Trophoblast cell (in vitro differentiated cells and primary cell): ENCODE measurements around the gene CCDC182.

Experiments used
- DNase-seq, 2 donors: peaks; one replicate each; pipeline ENCODE4 v3.0.0-alpha.2; 2016
- H2AFZ ChIP-seq: 2 replicates; pipeline ENCODE4 v1.6.1; 2013; ENCODE audit warnings: low read length, moderate library complexity, mild to moderate bottlenecking; ENCODE audit not compliant: insufficient read depth, poor library complexity
- H2AK5ac ChIP-seq: 2 replicates; pipeline ENCODE4 v1.6.1; 2013; ENCODE audit warnings: mild to moderate bottlenecking, low read length
- H2BK120ac ChIP-seq: 2 replicates; pipeline ENCODE4 v1.6.1; 2013; ENCODE audit warnings: low read length, mild to moderate bottlenecking, moderate library complexity; ENCODE audit not compliant: insufficient read depth, poor library complexity
- H2BK12ac ChIP-seq: 2 replicates; pipeline ENCODE4 v1.6.1; 2013; ENCODE audit warnings: mild to moderate bottlenecking, low read length, moderate library complexity
- H2BK5ac ChIP-seq: 2 replicates; pipeline ENCODE4 v1.6.1; 2013; ENCODE audit warnings: low read length, low read depth, moderate library complexity, mild to moderate bottlenecking; ENCODE audit not compliant: poor library complexity
- H3K14ac ChIP-seq: 2 replicates; pipeline ENCODE4 v1.6.1; 2013; ENCODE audit warnings: mild to moderate bottlenecking, low read length
- H3K18ac ChIP-seq: 2 replicates; pipeline ENCODE4 v1.6.1; 2013; ENCODE audit warnings: mild to moderate bottlenecking, low read length
- H3K23ac ChIP-seq: 2 replicates; pipeline ENCODE4 v1.6.1; 2013; ENCODE audit warnings: low read length
- H3K27ac ChIP-seq: 2 replicates; pipeline ENCODE4 v1.5.1; 2013; ENCODE audit warnings: low read depth, mild to moderate bottlenecking, inconsistent platforms, low read length, moderate library complexity
- H3K27me3 ChIP-seq: 2 replicates; pipeline ENCODE4 v1.6.1; 2013; ENCODE audit warnings: inconsistent platforms, mild to moderate bottlenecking, low read length, moderate library complexity; ENCODE audit not compliant: insufficient read depth
- H3K36me3 ChIP-seq, 2 experiments: 1 replicate in 1 of 2; 2 replicates in 1 of 2; pipeline ENCODE4 v1.6.1; 2013; ENCODE audit warnings: low read length in 2 of 2, mild to moderate bottlenecking in 2 of 2, moderate library complexity in 1 of 2; ENCODE audit not compliant: insufficient read depth in 2 of 2, control insufficient read depth in 1 of 2
- H3K4ac ChIP-seq: 2 replicates; pipeline ENCODE4 v1.6.1; 2013; ENCODE audit warnings: low read depth, mild to moderate bottlenecking, low read length, moderate library complexity
- H3K4me1 ChIP-seq, 2 experiments: 1 replicate in 1 of 2; 2 replicates in 1 of 2; pipeline ENCODE4 v1.6.1; 2013; ENCODE audit warnings: low read length in 2 of 2, mild to moderate bottlenecking in 2 of 2, moderate library complexity in 1 of 2; ENCODE audit not compliant: insufficient read depth in 2 of 2, control insufficient read depth in 1 of 2
- H3K4me2 ChIP-seq: 2 replicates; pipeline ENCODE4 v1.6.1; 2013; ENCODE audit warnings: inconsistent platforms, mild to moderate bottlenecking, low read length, moderate library complexity
- H3K4me3 ChIP-seq: 2 replicates; pipeline ENCODE4 v1.5.1; 2013; ENCODE audit warnings: mild to moderate bottlenecking, low read depth, low read length, inconsistent platforms
- H3K79me1 ChIP-seq: one replicate; pipeline ENCODE4 v1.6.1; 2013; ENCODE audit warnings: low read length
- H3K79me2 ChIP-seq: 2 replicates; pipeline ENCODE4 v1.6.1; 2013; ENCODE audit warnings: low read length, mild to moderate bottlenecking; ENCODE audit not compliant: control insufficient read depth, insufficient read depth, poor library complexity
- H3K9ac ChIP-seq: 2 replicates; pipeline ENCODE4 v1.6.1; 2013; ENCODE audit warnings: mild to moderate bottlenecking, low read length
- H3K9me3 ChIP-seq: 2 replicates; pipeline ENCODE4 v1.6.1; 2013; ENCODE audit warnings: low read depth, mild to moderate bottlenecking, control low read depth, inconsistent platforms, low read length; ENCODE audit not compliant: insufficient read depth
- H4K12ac ChIP-seq: 2 replicates; pipeline ENCODE4 v1.6.1; 2013; ENCODE audit warnings: low read depth, mild to moderate bottlenecking, low read length, moderate library complexity
- H4K8ac ChIP-seq: 2 replicates; pipeline ENCODE4 v1.6.1; 2013; ENCODE audit warnings: low read depth, mild to moderate bottlenecking, low read length, moderate library complexity
- H4K91ac ChIP-seq: one replicate; pipeline ENCODE4 v1.6.1; 2013; ENCODE audit warnings: low read depth, mild to moderate bottlenecking, low read length, moderate library complexity
- WGBS: extraction: QIAGEN DNeasy Blood & Tissue Kit; methylation state at CpG from one replicate; pipeline ENCODE4 v1.1.7; 2013; ENCODE audit warnings: missing lambda C conversion rate; ENCODE audit not compliant: insufficient read length, insufficient coverage; ENCODE audit errors: extremely low coverage; 5-methylcytosine and 5-hydroxymethylcytosine counted together

The CCDC182 gene

GRCh38 chr17:57784226-57784895 is 39.3 kb upstream of the CCDC182 start:
- peaks cover 11% of the 10 kb centered on the region for H3K79me1 ChIP-seq
- H2BK5ac ChIP-seq = no peak overlapping the region
- no peak overlapping the region for H3K27ac ChIP-seq
- H3K36me3 ChIP-seq = no peaks in the 10 kb centered on the region
- H3K9me3 ChIP-seq = no peaks in the 10 kb centered on the region
- no peak overlapping the region for H3K4me2 ChIP-seq
- DNase-seq = no peak
- H3K23ac ChIP-seq = no peak overlapping the region
- no CpG with 5 or more reads among the region's 15 CpGs for WGBS
- H2BK12ac ChIP-seq = peak overlapping the region; percentile 9
- no peak overlapping the region for H2AFZ ChIP-seq
- H3K14ac ChIP-seq = no peak overlapping the region
- no peaks in the 10 kb centered on the region for H3K79me2 ChIP-seq
- no peaks in the 10 kb centered on the region for H3K27me3 ChIP-seq
- H4K12ac ChIP-seq = no peak overlapping the region
- H3K18ac ChIP-seq = no peak overlapping the region
- no peak overlapping the region for H4K8ac ChIP-seq
- H3K9ac ChIP-seq = no peak overlapping the region
- no peak overlapping the region for H3K4me3 ChIP-seq
- H2BK120ac ChIP-seq = no peak overlapping the region
- no peak overlapping the region for H4K91ac ChIP-seq
- no peak overlapping the region for H2AK5ac ChIP-seq
- peaks cover 7 to 10% of the 10 kb centered on the region in 2 experiments for H3K4me1 ChIP-seq
- no peak overlapping the region for H3K4ac ChIP-seq

GRCh38 chr17:57783338-57783742 is 38.2 kb upstream of the CCDC182 start:
- Histone ChIP-seq H4K8ac (peak overlapping the region; percentile 50), H2AFZ (peak overlapping the region; percentile 17), H3K23ac (no peak overlapping the region), H3K4me2 (peak overlapping the region; percentile 40), H3K79me1 (peaks cover 11% of the 10 kb centered on the region), H2BK120ac (no peak overlapping the region), H2BK12ac (peak overlapping the region; percentile 42), H4K91ac (no peak overlapping the region), H4K12ac (no peak overlapping the region), H3K4me3 (no peak overlapping the region), H3K9me3 (no peaks in the 10 kb centered on the region), H3K18ac (no peak overlapping the region), H2BK5ac (no peak overlapping the region), H3K14ac (no peak overlapping the region), H3K4me1 (peaks cover 7 to 10% of the 10 kb centered on the region in 2 experiments), H3K27me3 (no peaks in the 10 kb centered on the region), H3K9ac (no peak overlapping the region), H3K4ac (no peak overlapping the region), H3K36me3 (no peaks in the 10 kb centered on the region), H3K27ac (no peak overlapping the region), H2AK5ac (no peak overlapping the region), H3K79me2 (no peaks in the 10 kb centered on the region)
- no CpG with 5 or more reads among the region's 25 CpGs for WGBS
- DNase-seq = peak; percentile 18 to 52

- no peak overlapping the region for H3K4ac ChIP-seq
- no peak overlapping the region for H3K9ac ChIP-seq
- H3K14ac ChIP-seq = peak overlapping the region; percentile 27
- H2BK120ac ChIP-seq = peak overlapping the region; percentile 26
- H3K27me3 ChIP-seq = no peaks in the 10 kb centered on the region
- no peaks in the 10 kb centered on the region for H3K9me3 ChIP-seq
- peak overlapping the region; percentile 38 for H3K4me2 ChIP-seq
- no peak overlapping the region for H3K27ac ChIP-seq
- H2AFZ ChIP-seq = no peak overlapping the region
- no peak overlapping the region for H4K8ac ChIP-seq
- peak overlapping the region; percentile 68 for H2BK12ac ChIP-seq
- H3K18ac ChIP-seq = no peak overlapping the region
- peak in 1 of 2 donors; percentile 18 for DNase-seq
- no peak overlapping the region for H2BK5ac ChIP-seq
- H3K4me3 ChIP-seq = no peak overlapping the region
- H4K12ac ChIP-seq = no peak overlapping the region
- peak overlapping the region; percentile 5 for H2AK5ac ChIP-seq
- peaks cover 7 to 10% of the 10 kb centered on the region in 2 experiments for H3K4me1 ChIP-seq
- H3K79me1 ChIP-seq = peaks cover 11% of the 10 kb centered on the region
- no CpG with 5 or more reads among the region's 20 CpGs for WGBS
- H4K91ac ChIP-seq = peak overlapping the region; percentile 31
- H3K79me2 ChIP-seq = no peaks in the 10 kb centered on the region
- H3K23ac ChIP-seq = no peak overlapping the region
- H3K36me3 ChIP-seq = no peaks in the 10 kb centered on the region
Observed at GRCh38 chr17:57782647-57783337, 37.7 kb upstream of the CCDC182 start.

GRCh38 chr17:57782062-57782490 is 37.0 kb upstream of the CCDC182 start:
- Histone ChIP-seq H3K4me1 (peaks cover 7 to 10% of the 10 kb centered on the region in 2 experiments), H2BK120ac (peak overlapping the region; percentile 48), H3K9me3 (no peaks in the 10 kb centered on the region), H3K18ac (peak overlapping the region; percentile 65), H4K8ac (peak overlapping the region; percentile 33), H3K27ac (peak overlapping the region; percentile 7), H3K9ac (no peak overlapping the region), H4K91ac (peak overlapping the region; percentile 78), H4K12ac (peak overlapping the region; percentile 6), H2BK5ac (peak overlapping the region; percentile 45), H3K14ac (peak overlapping the region; percentile 52), H3K4me3 (no peak overlapping the region), H3K27me3 (no peaks in the 10 kb centered on the region), H3K4me2 (no peak overlapping the region), H3K36me3 (no peaks in the 10 kb centered on the region), H3K23ac (no peak overlapping the region), H3K79me2 (no peaks in the 10 kb centered on the region), H2AK5ac (peak overlapping the region; percentile 81), H3K4ac (no peak overlapping the region), H2AFZ (peak overlapping the region; percentile 17), H2BK12ac (peak overlapping the region; percentile 43), H3K79me1 (peaks cover 11% of the 10 kb centered on the region)
- WGBS = no CpG with 5 or more reads among the region's 6 CpGs
- DNase-seq = no peak
